ENCODE measurements around the gene MECP2. TPM values are rescaled to one million over a fixed set of nuclear protein-coding genes. Genes with fewer than 3 reads are reported as not detected.
A peak's percentile ranks its signal among the peaks of the same experiment; 100 is the strongest.

MECP2 gene
- total and polyA plus RNA-seq, 2 donors (not counting 1 experiment from before 2014, with no cell fraction given), result 11.5 to 24.9 TPM

- TF ChIP-seq EZH2 (IDR thresholded peaks at IDR 0.05; ENCODE audit: low read length, missing control alignments), result no peak
- no peak for TF ChIP-seq CTCF (conservative IDR thresholded peaks at IDR 0.05 in 1 of 2, IDR thresholded peaks at IDR 0.05 in 1 of 2; ENCODE audit: low read depth in 1 of 2, low read length in 2 of 2)
- Histone ChIP-seq H3K27ac (ENCODE audit: insufficient read depth, low read length) (no peak overlapping the region), H3K79me2 (ENCODE audit: control insufficient read depth, insufficient read depth, low read length) (peaks cover 14% of the 10 kb centered on the region), H4K20me1 (ENCODE audit: control insufficient read depth, extremely low read depth, insufficient read depth, low read length) (no peaks in the 10 kb centered on the region), H3K9ac (ENCODE audit: insufficient read depth, low read length) (no peak overlapping the region), H3K9me3 (ENCODE audit: control insufficient read depth, insufficient read depth, low read depth, low read length) (no peaks in the 10 kb centered on the region), H3K27me3 (ENCODE audit: control insufficient read depth, insufficient read depth, low read length) (no peaks in the 10 kb centered on the region), H2AFZ (ENCODE audit: low read length) (no peak overlapping the region), H3K36me3 (ENCODE audit: control insufficient read depth, insufficient read depth, low read length) (peaks cover 14% of the 10 kb centered on the region), H3K4me1 (ENCODE audit: control insufficient read depth, extremely low read depth, insufficient read depth, low read length) (no peaks in the 10 kb centered on the region), H3K4me2 (ENCODE audit: extremely low read depth, insufficient read depth, low read length) (no peak overlapping the region), H3K4me3 (replicated peaks in 1 of 4; ENCODE audit: control extremely low read depth in 1 of 4, insufficient read depth in 1 of 4, low read depth in 3 of 4, low read length in 4 of 4) (no peak overlapping the region)
- DNase-seq (ENCODE audit: low read depth in 2 of 2), result no peak
These were observed 82.8 kb downstream of the MECP2 start for GRCh38 chrX:154014429-154015380.

GRCh38 chrX:154013614-154014360, 83.7 kb downstream of the MECP2 start:
- no peaks in the 10 kb centered on the region for H3K9me3 ChIP-seq (ENCODE audit: control insufficient read depth, insufficient read depth, low read depth, low read length)
- no peaks in the 10 kb centered on the region for H3K4me1 ChIP-seq (ENCODE audit: control insufficient read depth, extremely low read depth, insufficient read depth, low read length)
- TF ChIP-seq EZH2 (IDR thresholded peaks at IDR 0.05; ENCODE audit: low read length, missing control alignments), result no peak
- peak; percentile 64 to 78 for TF ChIP-seq CTCF (conservative IDR thresholded peaks at IDR 0.05 in 1 of 2, IDR thresholded peaks at IDR 0.05 in 1 of 2; ENCODE audit: low read depth in 1 of 2, low read length in 2 of 2)
- H2AFZ ChIP-seq (ENCODE audit: low read length), result no peak overlapping the region
- no peak overlapping the region for H3K9ac ChIP-seq (ENCODE audit: insufficient read depth, low read length)
- H3K79me2 ChIP-seq (ENCODE audit: control insufficient read depth, insufficient read depth, low read length), result peaks cover 11% of the 10 kb centered on the region
- H3K4me2 ChIP-seq (ENCODE audit: extremely low read depth, insufficient read depth, low read length), result no peak overlapping the region
- no peaks in the 10 kb centered on the region for H3K27me3 ChIP-seq (ENCODE audit: control insufficient read depth, insufficient read depth, low read length)
- H3K27ac ChIP-seq (ENCODE audit: insufficient read depth, low read length), result no peak overlapping the region
- H3K36me3 ChIP-seq (ENCODE audit: control insufficient read depth, insufficient read depth, low read length), result peaks cover 14% of the 10 kb centered on the region
- no peak overlapping the region for H3K4me3 ChIP-seq (replicated peaks in 1 of 4; ENCODE audit: control extremely low read depth in 1 of 4, insufficient read depth in 1 of 4, low read depth in 3 of 4, low read length in 4 of 4)
- DNase-seq (ENCODE audit: low read depth in 2 of 2), result peak in 1 of 2 donors; percentile 31
- H4K20me1 ChIP-seq (ENCODE audit: control insufficient read depth, extremely low read depth, insufficient read depth, low read length), result no peaks in the 10 kb centered on the region

GRCh38 chrX:154013001-154013421, 84.5 kb downstream of the MECP2 start:
- Histone ChIP-seq H3K4me3 (replicated peaks in 1 of 4; ENCODE audit: control extremely low read depth in 1 of 4, insufficient read depth in 1 of 4, low read depth in 3 of 4, low read length in 4 of 4) (no peak overlapping the region), H3K27me3 (ENCODE audit: control insufficient read depth, insufficient read depth, low read length) (no peaks in the 10 kb centered on the region), H3K79me2 (ENCODE audit: control insufficient read depth, insufficient read depth, low read length) (peaks cover 3% of the 10 kb centered on the region), H3K4me2 (ENCODE audit: extremely low read depth, insufficient read depth, low read length) (no peak overlapping the region), H3K4me1 (ENCODE audit: control insufficient read depth, extremely low read depth, insufficient read depth, low read length) (no peaks in the 10 kb centered on the region), H3K9ac (ENCODE audit: insufficient read depth, low read length) (no peak overlapping the region), H3K9me3 (ENCODE audit: control insufficient read depth, insufficient read depth, low read depth, low read length) (no peaks in the 10 kb centered on the region), H4K20me1 (ENCODE audit: control insufficient read depth, extremely low read depth, insufficient read depth, low read length) (no peaks in the 10 kb centered on the region), H3K36me3 (ENCODE audit: control insufficient read depth, insufficient read depth, low read length) (peaks cover 13% of the 10 kb centered on the region), H2AFZ (ENCODE audit: low read length) (no peak overlapping the region), H3K27ac (ENCODE audit: insufficient read depth, low read length) (no peak overlapping the region)
- TF ChIP-seq CTCF (conservative IDR thresholded peaks at IDR 0.05 in 1 of 2, IDR thresholded peaks at IDR 0.05 in 1 of 2; ENCODE audit: low read depth in 1 of 2, low read length in 2 of 2) (no peak), EZH2 (IDR thresholded peaks at IDR 0.05; ENCODE audit: low read length, missing control alignments) (no peak)
- no peak for DNase-seq (ENCODE audit: low read depth in 2 of 2)

Data from fibroblast of lung (primary cell).